GM12801 (cell line): ENCODE data around the gene MRPS6.

Experiments used
- TF ChIP-seq, protein P1 (sequence below): IDR thresholded peaks from one replicate; pipeline ENCODE4 v1.5.1; 2011; ENCODE audit warnings: control low read depth; ENCODE audit not compliant: insufficient read length; ENCODE audit errors: extremely low read depth

MRPS6 gene

DNA sequence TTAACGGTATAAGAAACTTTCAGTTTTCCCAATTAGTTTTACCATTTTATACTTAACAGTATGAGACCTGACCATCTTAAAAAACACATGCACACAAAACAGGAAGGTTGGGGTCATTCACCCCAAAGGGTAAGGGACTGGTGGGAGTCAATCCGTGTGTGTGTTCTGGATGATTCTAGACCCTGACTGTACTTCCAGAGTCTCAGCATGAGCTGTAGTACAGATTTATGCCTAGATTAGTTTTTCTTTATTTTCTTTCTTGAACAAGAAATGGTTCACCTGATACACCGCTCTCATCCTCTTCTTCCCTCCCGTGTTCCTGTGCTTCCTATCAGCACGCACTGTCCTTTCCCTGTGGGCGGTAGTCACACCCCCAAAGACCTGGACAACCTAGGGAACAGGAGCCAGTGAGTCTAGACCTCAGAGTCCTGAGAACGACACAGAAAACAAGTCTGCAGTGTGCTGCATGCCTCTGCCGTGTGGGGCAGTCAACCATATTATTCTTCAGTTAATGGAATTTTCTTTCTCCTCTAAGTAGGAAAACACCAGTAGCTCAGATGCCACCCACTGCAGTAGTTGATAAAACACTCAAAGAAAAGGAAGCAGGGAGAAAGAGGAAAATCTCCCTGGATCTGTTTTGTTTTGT lies 38.9 kb upstream of the MRPS6 start:
- TF ChIP-seq, protein P1, sequence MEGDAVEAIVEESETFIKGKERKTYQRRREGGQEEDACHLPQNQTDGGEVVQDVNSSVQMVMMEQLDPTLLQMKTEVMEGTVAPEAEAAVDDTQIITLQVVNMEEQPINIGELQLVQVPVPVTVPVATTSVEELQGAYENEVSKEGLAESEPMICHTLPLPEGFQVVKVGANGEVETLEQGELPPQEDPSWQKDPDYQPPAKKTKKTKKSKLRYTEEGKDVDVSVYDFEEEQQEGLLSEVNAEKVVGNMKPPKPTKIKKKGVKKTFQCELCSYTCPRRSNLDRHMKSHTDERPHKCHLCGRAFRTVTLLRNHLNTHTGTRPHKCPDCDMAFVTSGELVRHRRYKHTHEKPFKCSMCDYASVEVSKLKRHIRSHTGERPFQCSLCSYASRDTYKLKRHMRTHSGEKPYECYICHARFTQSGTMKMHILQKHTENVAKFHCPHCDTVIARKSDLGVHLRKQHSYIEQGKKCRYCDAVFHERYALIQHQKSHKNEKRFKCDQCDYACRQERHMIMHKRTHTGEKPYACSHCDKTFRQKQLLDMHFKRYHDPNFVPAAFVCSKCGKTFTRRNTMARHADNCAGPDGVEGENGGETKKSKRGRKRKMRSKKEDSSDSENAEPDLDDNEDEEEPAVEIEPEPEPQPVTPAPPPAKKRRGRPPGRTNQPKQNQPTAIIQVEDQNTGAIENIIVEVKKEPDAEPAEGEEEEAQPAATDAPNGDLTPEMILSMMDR = no peak

DNA sequence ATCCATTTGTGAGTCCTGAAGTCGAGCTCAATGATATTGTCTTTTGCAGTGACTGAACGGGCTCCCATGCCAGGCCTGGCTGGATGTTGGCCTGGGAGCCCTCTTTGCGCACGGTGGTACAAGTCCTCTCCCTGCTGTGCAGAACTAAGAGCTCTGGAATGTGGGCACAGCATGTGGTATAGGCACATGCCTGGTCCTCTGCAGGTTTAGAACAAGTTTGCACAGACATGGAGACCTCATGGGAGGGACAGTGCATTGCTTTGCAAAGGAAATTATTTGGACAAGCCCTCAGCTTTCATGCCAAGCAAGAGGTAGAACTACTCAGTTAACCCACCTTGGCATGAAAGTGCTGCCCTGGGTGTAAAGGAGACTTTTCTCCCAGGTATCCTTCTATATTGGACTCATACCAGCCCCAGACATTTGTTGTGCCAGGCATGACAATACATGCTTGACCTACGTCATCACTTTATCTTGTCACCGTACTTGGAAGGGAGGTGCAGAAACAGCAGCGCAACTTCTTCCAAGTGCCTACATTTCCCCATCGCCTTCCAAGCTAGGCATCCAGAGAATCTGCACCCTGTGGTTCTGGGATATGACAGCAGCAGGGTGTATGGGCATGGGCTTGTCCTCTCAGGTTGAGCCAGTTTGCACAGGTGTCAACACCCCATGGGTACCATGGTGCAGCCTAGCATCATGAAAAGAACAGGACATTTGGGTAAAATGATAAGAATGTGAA lies 37.6 kb upstream of the MRPS6 start:
- TF ChIP-seq, protein P1 = no peak

DNA sequence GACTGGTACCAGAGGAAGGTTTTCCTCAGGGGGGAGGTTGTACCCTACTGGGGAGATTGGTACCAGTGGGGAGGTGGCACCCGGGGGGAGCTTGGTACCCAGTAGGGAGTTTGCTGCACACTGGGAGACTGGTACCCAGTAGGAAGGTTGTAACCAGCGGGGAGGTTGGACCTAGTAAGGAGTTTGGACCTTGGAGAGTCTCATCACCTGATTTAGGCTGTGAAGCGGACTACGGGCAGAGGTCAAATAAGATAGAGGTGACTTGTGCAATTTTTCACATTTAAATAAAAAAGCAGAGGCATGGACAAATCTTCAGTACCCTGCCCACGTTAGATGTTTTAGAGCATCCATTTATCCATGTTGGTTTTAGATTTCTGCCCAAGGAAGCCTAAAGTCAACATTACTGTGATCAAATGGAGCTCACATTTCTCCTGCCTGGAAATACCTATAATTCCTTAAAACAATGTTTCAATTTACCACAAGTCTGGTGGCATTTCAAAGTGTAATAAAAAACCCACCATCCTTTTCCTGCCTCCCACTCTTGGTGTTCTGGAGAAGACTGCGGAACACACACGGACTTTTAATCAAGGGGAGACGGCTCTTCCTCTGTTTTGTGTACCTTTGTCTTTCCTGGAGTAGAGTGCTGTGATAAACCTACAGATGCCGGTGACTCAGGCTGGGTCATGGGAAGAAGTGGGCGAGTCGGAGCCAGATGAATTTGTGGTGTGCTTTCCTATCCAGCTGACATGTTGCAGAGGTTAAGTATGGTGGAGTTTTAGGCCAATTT lies 36.2 kb upstream of the MRPS6 start:
- TF ChIP-seq, protein P1 = no peak

DNA sequence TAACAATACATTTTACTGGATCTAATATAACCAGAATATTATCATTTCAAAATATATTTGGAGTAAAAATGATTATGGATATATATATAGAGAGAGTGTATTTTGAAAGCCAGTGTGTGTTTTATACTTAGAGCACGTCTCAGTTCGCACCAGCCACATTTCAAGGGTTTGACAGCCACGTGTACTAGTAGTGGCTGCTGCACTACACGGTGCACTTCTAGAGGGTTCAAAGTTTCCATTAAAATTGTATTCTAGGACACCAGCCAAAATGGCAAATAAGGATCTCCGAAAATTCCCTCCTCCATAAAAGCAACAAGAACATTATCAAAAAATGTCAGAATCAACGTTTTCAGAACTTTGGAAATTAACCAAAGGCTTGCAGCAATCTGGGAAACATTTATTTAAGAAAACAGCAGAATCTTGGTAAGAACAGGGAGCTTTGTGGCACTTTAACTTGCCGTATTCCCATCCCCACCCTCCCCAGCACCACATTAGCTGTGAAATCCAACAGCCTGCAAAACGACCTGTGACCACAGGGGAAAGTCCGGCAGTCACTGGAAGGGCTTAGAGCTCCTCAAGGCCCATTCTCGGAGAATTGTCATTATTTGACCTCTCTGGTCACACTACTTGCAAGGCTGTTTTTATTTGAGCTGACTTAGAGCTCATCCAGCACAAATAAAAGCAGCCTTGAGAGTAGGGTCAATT lies 33.5 kb upstream of the MRPS6 start:
- TF ChIP-seq, protein P1 = no peak

DNA sequence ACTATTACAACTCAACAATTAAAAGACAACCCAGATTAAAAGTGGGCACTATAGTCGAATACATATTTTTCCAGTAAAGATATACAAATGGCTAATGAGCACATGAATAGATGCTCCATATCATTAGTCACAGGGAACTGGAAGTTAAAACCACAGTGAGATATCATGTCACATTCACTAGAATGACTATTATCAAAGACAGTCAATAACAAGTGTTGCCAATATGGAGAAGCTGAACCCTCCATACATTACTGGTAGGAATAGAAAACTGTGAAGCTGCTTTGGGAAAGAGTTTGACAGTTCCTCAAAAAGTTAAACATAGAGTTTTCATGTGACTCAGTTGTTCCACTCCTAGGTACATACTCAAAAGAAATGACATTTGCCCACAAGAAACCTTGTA lies 30.6 kb upstream of the MRPS6 start:
- TF ChIP-seq, protein P1 = no peak

DNA sequence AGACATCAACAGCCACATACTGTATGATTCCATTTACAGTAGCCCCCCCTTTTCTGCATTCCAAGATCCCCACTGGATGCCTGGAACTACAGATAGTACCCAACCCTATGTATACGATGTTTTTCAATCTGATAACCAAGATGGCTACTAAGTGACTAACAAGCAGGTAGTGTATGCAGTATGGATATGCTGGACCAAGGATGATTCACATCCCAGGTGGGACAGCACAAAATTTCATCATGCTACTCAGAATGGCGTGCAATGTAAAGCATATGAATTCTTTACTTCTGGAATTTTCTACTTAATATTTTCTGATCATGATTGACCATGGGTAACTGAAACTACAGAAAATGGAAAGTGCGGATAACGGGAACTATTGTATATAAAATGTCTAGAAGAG lies 30.0 kb upstream of the MRPS6 start:
- TF ChIP-seq, protein P1 = no peak

DNA sequence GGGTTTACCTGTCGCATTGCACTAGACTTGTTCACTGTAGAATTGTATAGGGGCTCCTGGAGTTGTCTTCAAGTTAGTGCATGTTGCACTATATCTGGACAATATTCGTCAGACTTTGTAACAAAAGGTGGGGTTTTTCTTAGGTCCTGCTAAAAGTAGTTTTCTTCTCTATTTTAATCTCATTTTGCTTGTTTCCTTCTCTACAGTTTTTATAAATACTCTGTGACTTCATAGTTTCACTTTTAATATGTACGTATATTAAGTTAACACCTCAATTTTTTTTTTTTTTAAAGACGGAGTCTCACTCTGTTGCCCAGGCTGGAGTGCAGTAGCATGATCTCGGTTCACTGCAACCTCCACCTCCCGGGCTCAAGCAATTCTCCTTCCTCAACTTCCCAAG lies 26.5 kb upstream of the MRPS6 start:
- TF ChIP-seq, protein P1 = no peak
